Astrocyte of the spinal cord (primary cell): ENCODE data around the gene PIK3C2G.

Experiments
- DNase-seq: peaks from one replicate; pipeline ENCODE4 v3.0.0; 2011; ENCODE audit warnings: low read depth, low spot score
- H3K4me3 ChIP-seq: 2 replicates; pipeline ENCODE4 v1.5.1; 2011; ENCODE audit warnings: low read depth, mild to moderate bottlenecking, low read length, moderate library complexity
- CTCF ChIP-seq: IDR thresholded peaks from 2 replicates; pipeline ENCODE4 v1.5.1; 2012; ENCODE audit warnings: low read depth, mild to moderate bottlenecking, low read length, inconsistent platforms
- in situ Hi-C: cut with HindIII; loops from 2 replicates; pipeline ENCODE4 v1.10.0; 2017; ENCODE audit warnings: low sequenced_read_pairs

PIK3C2G gene

DNA sequence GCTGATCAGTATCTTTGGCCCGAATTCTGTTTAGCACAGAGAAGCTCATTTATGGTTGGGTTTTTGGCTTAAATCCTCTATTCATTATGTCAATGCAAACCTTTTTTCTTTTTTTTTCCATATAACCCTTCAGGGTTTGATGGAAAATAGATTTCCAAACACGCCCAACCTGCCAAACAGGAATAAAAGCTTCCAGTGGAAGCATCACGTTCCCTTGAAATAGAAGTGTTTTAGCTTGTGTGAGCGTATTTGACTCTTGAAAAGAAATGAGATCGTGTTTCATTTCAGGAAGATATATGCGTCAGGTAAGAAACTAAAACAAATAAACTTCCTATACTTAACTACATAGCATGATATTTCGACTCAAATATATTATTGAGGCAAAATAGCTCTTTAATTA lies at the start of gene PIK3C2G:
Gene PIK3C2G, plus strand, starts transcription at position 246 of the 400 bp plus-strand sequence. CDS start 20,564 bp downstream, outside the sequence.
- TF ChIP-seq CTCF, result no peak
- no peak within 1 kb of the TSS for H3K4me3 ChIP-seq
- in situ Hi-C loops, result no loop called here
- DNase-seq, result no peak

GRCh38 chr12:18217966-18218365 lies 43.4 kb upstream of the PIK3C2G start:
- peak; percentile 7 for DNase-seq
- in situ Hi-C loops, result no loop called here
- H3K4me3 ChIP-seq, result no peak overlapping the region
- no peak for TF ChIP-seq CTCF

- no peak for DNase-seq
- in situ Hi-C loops, result no loop called here
- no peak for TF ChIP-seq CTCF
- no peak overlapping the region for H3K4me3 ChIP-seq
Measured at GRCh38 chr12:18221726-18222125, 39.6 kb upstream of the PIK3C2G start.

DNA sequence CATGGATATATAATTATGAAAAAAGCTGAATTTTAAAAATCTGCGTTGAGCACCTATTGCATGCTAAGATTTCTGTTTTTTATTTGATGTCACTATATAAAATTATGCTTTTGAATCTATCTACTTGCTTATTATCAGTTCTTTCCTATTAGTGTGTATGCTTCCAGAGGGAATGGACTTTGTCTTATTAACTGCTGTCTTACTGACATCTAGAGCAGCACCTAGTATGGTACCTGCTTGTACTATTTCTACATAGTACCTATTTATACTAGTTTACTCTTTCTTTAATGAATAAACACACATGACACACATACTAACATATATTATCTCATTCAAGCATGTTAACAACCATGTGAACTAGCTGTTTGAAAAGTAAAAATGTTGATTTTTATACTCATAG lies 38.6 kb upstream of the PIK3C2G start:
- H3K4me3 ChIP-seq, result no peak overlapping the region
- no peak for DNase-seq
- in situ Hi-C loops, result no loop called here
- no peak for TF ChIP-seq CTCF

- peak; percentile 60 for DNase-seq
- in situ Hi-C loops, result no loop called here
- no peak overlapping the region for H3K4me3 ChIP-seq
- peak; percentile 55 for TF ChIP-seq CTCF
Measured at GRCh38 chr12:18224745-18225144, 36.6 kb upstream of the PIK3C2G start.

GRCh38 chr12:18239526-18239925 lies 21.8 kb upstream of the PIK3C2G start:
- no peak overlapping the region for H3K4me3 ChIP-seq
- in situ Hi-C loops, result no loop called here
- TF ChIP-seq CTCF, result no peak
- no peak for DNase-seq

DNA sequence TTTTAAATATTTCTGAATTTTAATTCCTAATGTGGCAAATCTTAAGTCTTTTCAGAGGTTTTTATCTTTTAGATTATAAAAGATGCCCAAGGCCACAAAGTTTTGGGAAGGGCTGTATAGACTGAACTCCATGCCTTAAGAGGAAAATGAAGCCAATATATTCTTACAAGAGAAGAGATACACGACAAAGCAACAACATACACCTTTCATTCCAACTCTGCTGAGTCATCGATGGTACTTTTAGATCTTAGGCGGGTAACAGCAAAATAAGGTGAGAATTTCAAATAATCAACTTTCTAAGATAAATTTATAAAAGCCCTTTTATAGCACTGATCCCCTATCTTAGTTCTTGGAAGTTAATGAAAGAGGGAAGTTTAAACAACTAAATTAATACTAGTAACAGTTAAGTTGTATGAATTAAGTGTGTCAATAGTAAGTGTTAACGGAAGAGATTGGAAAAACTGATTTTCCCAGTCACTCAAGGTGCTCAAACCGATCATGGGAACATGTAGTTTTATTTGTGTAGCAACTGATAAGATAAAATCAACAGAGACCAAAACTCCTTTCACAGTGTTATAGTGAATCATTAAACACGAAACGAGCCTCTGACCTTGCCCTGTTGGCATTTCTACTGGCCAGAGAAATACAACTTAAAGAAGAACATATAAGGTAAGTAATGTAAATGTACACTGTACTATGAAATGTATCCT lies 18.8 kb upstream of the PIK3C2G start:
- in situ Hi-C loops, result no loop called here
- H3K4me3 ChIP-seq, result no peak overlapping the region
- no peak for TF ChIP-seq CTCF
- DNase-seq, result no peak
